HG03045 (cell line): ENCODE results near the gene TEF.
"Not testable (repeated sequence)": the region's sequence is repeated elsewhere in the genome, so short reads cannot be mapped to it uniquely, and the experiment has no call there.

Source experiments
- ATAC-seq: cut with Tn5 transposase; IDR thresholded peaks from one replicate; pipeline ENCODE4 v1.9.1; 2021; ENCODE audit warnings: mild to moderate bottlenecking, moderate library complexity; ENCODE audit not compliant: unreplicated experiment

TEF gene

GRCh38 chr22:41417622-41418390 is 36.1 kb downstream of the TEF start:
- ATAC-seq: no peak

- no peak for ATAC-seq
Observed at GRCh38 chr22:41418717-41419116, 37.0 kb downstream of the TEF start.

- no peak for ATAC-seq
Observed at GRCh38 chr22:41425660-41426365, 44.1 kb downstream of the TEF start.

GRCh38 chr22:41429232-41429950 is 47.6 kb downstream of the TEF start:
- ATAC-seq: no peak

GRCh38 chr22:41429951-41430332 is 48.2 kb downstream of the TEF start:
- ATAC-seq: no peak

GRCh38 chr22:41431656-41432055 is 49.9 kb downstream of the TEF start:
- ATAC-seq: no peak

- not testable (repeated sequence) for ATAC-seq
Observed at GRCh38 chr22:41433480-41433879, 51.7 kb downstream of the TEF start.

GRCh38 chr22:41434361-41435003 is 52.7 kb downstream of the TEF start:
- ATAC-seq: not testable (repeated sequence)

GRCh38 chr22:41435560-41435959 is 53.8 kb downstream of the TEF start:
- ATAC-seq: no peak

- ATAC-seq: no peak
Observed at GRCh38 chr22:41436322-41437113, 54.8 kb downstream of the TEF start.

GRCh38 chr22:41437198-41437597 is 55.5 kb downstream of the TEF start:
- ATAC-seq: no peak

GRCh38 chr22:41440511-41440910 is 58.8 kb downstream of the TEF start:
- ATAC-seq: not testable (repeated sequence)

- no peak for ATAC-seq
Observed at GRCh38 chr22:41442240-41442792, 60.6 kb downstream of the TEF start.

- peak; percentile 40 for ATAC-seq
Observed at GRCh38 chr22:41444360-41445128, 62.8 kb downstream of the TEF start.

GRCh38 chr22:41445129-41446056 is 63.7 kb downstream of the TEF start:
- no peak for ATAC-seq

- no peak for ATAC-seq
Observed at GRCh38 chr22:41446057-41446501, 64.3 kb downstream of the TEF start.

- peak; percentile 43 for ATAC-seq
Observed at GRCh38 chr22:41446639-41447434, 65.1 kb downstream of the TEF start, which contains the start of gene TOB2. TSS of gene TOB2 (minus strand) at chr22:41446801. CDS start at chr22:41437345, 9,456 bp downstream.
